H1 (cell line): ENCODE results near the gene RBBP5. TPM values are rescaled to one million over a fixed set of nuclear protein-coding genes. Genes with fewer than 3 reads are reported as not detected.

ENCODE experiments used
- CTCF ChIA-PET: fragments of 300-600 bp; sonication (Branson Sonifier 250); formaldehyde crosslinking; loops from one replicate; lab custom pipeline; 2021; ENCODE audit not compliant: partially characterized antibody; lab: Charles Lee
- POLR2A ChIA-PET: fragments of 300-600 bp; sonication (Branson Sonifier 250); formaldehyde crosslinking; loops from one replicate; lab custom pipeline; 2021; ENCODE audit warnings: inconsistent platforms; ENCODE audit not compliant: partially characterized antibody; lab: Charles Lee
- DNase-seq, 2 experiments: peaks; one replicate each; pipeline versions ENCODE4 v3.0.0 to v3.0.0-alpha.2; 2010 to 2022; ENCODE audit warnings: low spot score in 2 of 2, low read depth in 1 of 2, mixed read lengths in 1 of 2
- FAIRE-seq: peaks from 2 replicates; lab custom pipeline; 2011; peaks lifted over from hg19 to GRCh38; lab: Jason Lieb, UNC
- H2AFZ ChIP-seq: 2 replicates; pipeline ENCODE4 v1.8.1; 2012; ENCODE audit warnings: low read length, inconsistent platforms
- H2AK5ac ChIP-seq: 2 replicates; pipeline ENCODE4 v1.6.1; 2013; ENCODE audit warnings: low read depth, low read length
- H2BK120ac ChIP-seq: replicated peaks from 2 replicates; pipeline ENCODE3; 2013; ENCODE audit warnings: low read depth, low read length, inconsistent platforms
- H2BK12ac ChIP-seq: 2 replicates; pipeline ENCODE4 v1.6.1; 2013; ENCODE audit warnings: low read depth, low read length
- H2BK15ac ChIP-seq: 2 replicates; pipeline ENCODE4 v1.6.1; 2013; ENCODE audit warnings: low read length
- H2BK20ac ChIP-seq: 2 replicates; pipeline ENCODE4 v1.6.1; 2013; ENCODE audit warnings: low read length
- H2BK5ac ChIP-seq: 2 replicates; pipeline ENCODE4 v1.6.1; 2013; ENCODE audit warnings: low read depth, low read length
- H3K14ac ChIP-seq: 2 replicates; pipeline ENCODE4 v1.6.1; 2013; ENCODE audit warnings: inconsistent platforms; ENCODE audit not compliant: insufficient read length
- H3K18ac ChIP-seq: 2 replicates; pipeline ENCODE4 v1.6.1; 2013; ENCODE audit warnings: low read length; ENCODE audit errors: extremely low read depth
- H3K23ac ChIP-seq: 2 replicates; pipeline ENCODE4 v1.6.1; 2013; ENCODE audit warnings: inconsistent platforms; ENCODE audit not compliant: insufficient read length
- H3K23me2 ChIP-seq: 2 replicates; pipeline ENCODE4 v1.6.1; 2013; ENCODE audit warnings: low read depth, low read length
- H3K27ac ChIP-seq: 2 replicates; pipeline ENCODE4 v1.6.1; 2011; ENCODE audit warnings: low read depth, low read length, inconsistent platforms
- H3K27me3 ChIP-seq, 4 experiments: replicated peaks in 1 of 4; 1 replicate in 1 of 4; 2 replicates in 3 of 4; pipeline versions ENCODE4 v1.6.1 to v1.8.1; 2011 to 2013; ENCODE audit warnings: low read length in 3 of 4, mild to moderate bottlenecking in 3 of 4, inconsistent platforms in 2 of 4, mixed read lengths in 2 of 4, moderate library complexity in 1 of 4; ENCODE audit not compliant: control insufficient read depth in 3 of 4, insufficient read depth in 3 of 4; ENCODE audit errors: extremely low read depth in 1 of 4
- H3K36me3 ChIP-seq, 4 experiments: 2 replicates each; pipeline versions ENCODE4 v1.6.1 to v1.8.1; 2011 to 2013; ENCODE audit warnings: mild to moderate bottlenecking in 4 of 4, low read length in 3 of 4, moderate library complexity in 2 of 4, control low read depth in 1 of 4, inconsistent platforms in 1 of 4; ENCODE audit not compliant: insufficient read depth in 4 of 4, control insufficient read depth in 2 of 4
- H3K4ac ChIP-seq: replicated peaks from 2 replicates; pipeline ENCODE3; 2013; ENCODE audit warnings: low read length, low read depth, mixed read lengths, inconsistent platforms; ENCODE audit not compliant: insufficient read length
- H3K4me1 ChIP-seq, 4 experiments: replicated peaks in 1 of 4; 1 replicate in 1 of 4; 2 replicates in 3 of 4; pipeline versions ENCODE4 v1.6.1 to v1.8.1; 2011 to 2013; ENCODE audit warnings: low read length in 3 of 4, inconsistent platforms in 2 of 4, mixed read lengths in 1 of 4; ENCODE audit not compliant: insufficient read depth in 4 of 4, control insufficient read depth in 3 of 4
- H3K4me2 ChIP-seq, 2 experiments: 2 replicates each; pipeline versions ENCODE4 v1.6.1 to v1.8.1; 2011 to 2013; ENCODE audit warnings: low read depth in 2 of 2, low read length in 2 of 2, control low read depth in 1 of 2, inconsistent platforms in 1 of 2, mild to moderate bottlenecking in 1 of 2; ENCODE audit not compliant: insufficient read depth in 1 of 2
- H3K4me3 ChIP-seq, 4 experiments: fragments of 200-600, 300-600 bp in 1 of 4; sonication (generic), shearing (Covaris generic), sonication (Bioruptor Twin) in 1 of 4; 2 replicates each; pipeline versions ENCODE4 v1.5.1 to v1.8.1; 2011 to 2016; ENCODE audit warnings: low read length in 4 of 4, low read depth in 3 of 4, control low read depth in 2 of 4, inconsistent platforms in 2 of 4, mild to moderate bottlenecking in 2 of 4, mixed read lengths in 1 of 4, moderate library complexity in 1 of 4; ENCODE audit not compliant: insufficient read depth in 2 of 4; ENCODE audit errors: extremely low read depth in 1 of 4
- H3K56ac ChIP-seq: replicated peaks from 2 replicates; pipeline ENCODE3; 2013; ENCODE audit warnings: low read depth, mild to moderate bottlenecking, mixed read lengths, low read length, inconsistent platforms; ENCODE audit not compliant: insufficient read length
- H3K79me1 ChIP-seq: 2 replicates; pipeline ENCODE4 v1.6.1; 2013; ENCODE audit warnings: low read depth, low read length, control low read depth
- H3K79me2 ChIP-seq, 2 experiments: 2 replicates each; pipeline versions ENCODE4 v1.6.1 to v1.8.1; 2012 to 2013; ENCODE audit warnings: low read length in 2 of 2, mild to moderate bottlenecking in 2 of 2, inconsistent platforms in 1 of 2; ENCODE audit not compliant: insufficient read depth in 2 of 2, control insufficient read depth in 1 of 2
- H3K9ac ChIP-seq, 4 experiments: replicated peaks in 1 of 4; 1 replicate in 1 of 4; 2 replicates in 3 of 4; pipeline versions ENCODE4 v1.6.1 to v1.8.1; 2011 to 2013; ENCODE audit warnings: low read depth in 3 of 4, low read length in 3 of 4, control low read depth in 2 of 4, mild to moderate bottlenecking in 2 of 4, moderate library complexity in 2 of 4, inconsistent platforms in 1 of 4; ENCODE audit errors: extremely low read depth in 1 of 4
- H3K9me3 ChIP-seq, 2 experiments: 2 replicates each; pipeline versions ENCODE4 v1.6.1 to v1.8.1; 2012 to 2013; ENCODE audit warnings: mild to moderate bottlenecking in 2 of 2, moderate library complexity in 2 of 2, control low read depth in 1 of 2, inconsistent platforms in 1 of 2, low read depth in 1 of 2, low read length in 1 of 2, mixed read lengths in 1 of 2; ENCODE audit not compliant: insufficient read depth in 2 of 2
- H4K20me1 ChIP-seq, 2 experiments: replicated peaks in 1 of 2; 2 replicates each; pipeline versions ENCODE3 to v1.8.1; 2011 to 2013; ENCODE audit warnings: inconsistent platforms in 2 of 2, low read length in 2 of 2, mild to moderate bottlenecking in 1 of 2; ENCODE audit not compliant: insufficient read depth in 2 of 2, control insufficient read depth in 1 of 2
- H4K5ac ChIP-seq: 2 replicates; pipeline ENCODE4 v1.6.1; 2013; ENCODE audit warnings: low read length, low read depth, mixed read lengths, inconsistent platforms; ENCODE audit not compliant: insufficient read length
- H4K8ac ChIP-seq: 2 replicates; pipeline ENCODE4 v1.8.0; 2013; ENCODE audit warnings: mild to moderate bottlenecking, moderate library complexity, low read length, inconsistent platforms; ENCODE audit not compliant: insufficient read depth; ENCODE audit errors: extremely low read depth
- H4K91ac ChIP-seq: replicated peaks from 2 replicates; pipeline ENCODE3; 2013; ENCODE audit warnings: low read length, mixed read lengths, inconsistent platforms; ENCODE audit not compliant: insufficient read length
- NANOG ChIP-seq: IDR thresholded peaks from 2 replicates; pipeline ENCODE4 v1.6.1; 2011; ENCODE audit warnings: low read length, low read depth, mild to moderate bottlenecking, inconsistent platforms; ENCODE audit not compliant: insufficient read depth, poor library complexity, severe bottlenecking
- RXRA ChIP-seq: IDR thresholded peaks from 2 replicates; pipeline ENCODE4 v1.6.1; 2011; ENCODE audit warnings: low read depth, mild to moderate bottlenecking, low read length, moderate library complexity; ENCODE audit not compliant: insufficient read depth
- WGBS, 2 experiments: shearing (Covaris generic) in 1 of 2; methylation state at CpG; one replicate each; pipeline versions ENCODE4 v1.1.6 to v1.1.7; 2013 to 2015; ENCODE audit warnings: low lambda C conversion rate in 2 of 2, mixed read lengths in 2 of 2, inconsistent platforms in 1 of 2, low coverage in 1 of 2, missing lambda C conversion rate in 1 of 2; ENCODE audit not compliant: insufficient replicate concordance in 2 of 2, insufficient coverage in 1 of 2, insufficient read length in 1 of 2; ENCODE audit errors: extremely low coverage in 1 of 2, missing lambda C conversion rate in 1 of 2; 5-methylcytosine and 5-hydroxymethylcytosine counted together
- polyA plus RNA-seq, 7 experiments: library from polyadenylated mRNA; depleted of rRNA in 3 of 7; stranded (reverse) in 5 of 7; unstranded in 2 of 7; fragments of >200 nt in 5 of 7; fragments of 200-250 nt in 2 of 7; gene quantifications; 1 replicate in 5 of 7; 2 replicates in 1 of 7; 4 replicates in 1 of 7; pipeline versions ENCODE4 v1.2.1 to v1.2.3, GENCODE V29; 2011 to 2013; ENCODE audit warnings: missing spikeins in 2 of 7, mixed read lengths in 2 of 7
- total RNA-seq: library from RNA; stranded (reverse); fragmentation: NEBNext Ultra II Directional; extraction: Animal tissue kit (Norgen Biotek cat#: 25700); gene quantifications from 2 replicates; pipeline ENCODE4 v1.2.1, GENCODE V29; 2021

Gene RBBP5
- total and polyA plus RNA-seq, 2 of the 8 experiments (the other 6 are each of a cell fraction or from before 2014, with no cell fraction given), result 6.7 to 21.5 TPM

DNA sequence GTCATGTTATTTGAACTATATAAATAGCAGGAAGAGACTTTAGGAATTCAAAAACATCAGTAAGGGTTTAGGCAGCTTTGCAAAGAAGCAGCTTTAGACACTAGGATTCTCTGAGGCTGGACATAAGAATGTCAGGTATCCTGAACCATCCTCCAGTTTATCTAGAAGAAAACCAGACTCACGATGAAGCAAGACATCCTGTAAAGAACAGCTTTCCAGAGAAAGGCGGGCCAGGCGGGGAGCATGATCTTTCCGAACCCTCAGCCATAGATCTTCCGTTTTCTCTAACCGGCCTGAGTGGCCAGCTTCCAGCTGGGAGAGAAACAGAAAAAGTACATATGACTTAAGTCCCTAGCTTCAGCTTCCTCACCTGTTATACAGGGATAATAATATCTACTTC lies 39.3 kb upstream of the RBBP5 start:
- H2BK5ac ChIP-seq, result no peak overlapping the region
- H3K4me1 ChIP-seq, result no peaks in the 10 kb centered on the region
- H3K23ac ChIP-seq, result no peak overlapping the region
- no peak overlapping the region for H2AFZ ChIP-seq
- no peak overlapping the region for H3K4me3 ChIP-seq
- no peak overlapping the region for H2AK5ac ChIP-seq
- H3K23me2 ChIP-seq, result no peaks in the 10 kb centered on the region
- no peak overlapping the region for H3K4me2 ChIP-seq
- no peak for DNase-seq
- ChIA-PET CTCF (interaction anchor here (0.6 to 0.9 kb wide), 2 partner anchors 20 to 885 kb away, joined by 3 to 5 read pairs; no protein-coding TSS in a partner anchor), POLR2A (no interaction called here)
- no peak overlapping the region for H3K14ac ChIP-seq
- peaks cover 13 to 79% (median 45%) of the 10 kb centered on the region in 4 experiments; a peak in 7 of 8 replicates for H3K36me3 ChIP-seq
- H4K20me1 ChIP-seq, result peaks cover 0 to 3% of the 10 kb centered on the region in 2 experiments
- no peak overlapping the region for H3K18ac ChIP-seq
- no peaks in the 10 kb centered on the region for H3K79me2 ChIP-seq
- H3K27me3 ChIP-seq, result no peaks in the 10 kb centered on the region
- no peak overlapping the region for H2BK20ac ChIP-seq
- H3K4ac ChIP-seq, result no peak overlapping the region
- H3K9me3 ChIP-seq, result peaks cover 8 to 12% of the 10 kb centered on the region in 2 experiments
- H2BK15ac ChIP-seq, result no peak overlapping the region
- no peak overlapping the region for H3K27ac ChIP-seq
- no peak overlapping the region for H3K9ac ChIP-seq
- no peaks in the 10 kb centered on the region for H3K79me1 ChIP-seq
- no peak overlapping the region for H3K56ac ChIP-seq
- H4K8ac ChIP-seq, result no peak overlapping the region
- H2BK120ac ChIP-seq, result no peak overlapping the region
- H2BK12ac ChIP-seq, result no peak overlapping the region
- no peak overlapping the region for H4K5ac ChIP-seq
- no peak for TF ChIP-seq RXRA
- TF ChIP-seq NANOG, result no peak
- WGBS, 2 experiments, result 91% methylated on average over 6 of the region's 6 CpGs; no CpG with 5 or more reads in 1 of the 2 experiments
- FAIRE-seq, result no peak
- no peak overlapping the region for H4K91ac ChIP-seq
